ENCODE data around the gene STK39. TPM values are rescaled to one million over a fixed set of nuclear protein-coding genes. Genes with fewer than 3 reads are reported as not detected.

STK39 gene
- total and polyA plus RNA-seq, 2 experiments from 2014 or later: 3.2 to 14.6 TPM

DNA sequence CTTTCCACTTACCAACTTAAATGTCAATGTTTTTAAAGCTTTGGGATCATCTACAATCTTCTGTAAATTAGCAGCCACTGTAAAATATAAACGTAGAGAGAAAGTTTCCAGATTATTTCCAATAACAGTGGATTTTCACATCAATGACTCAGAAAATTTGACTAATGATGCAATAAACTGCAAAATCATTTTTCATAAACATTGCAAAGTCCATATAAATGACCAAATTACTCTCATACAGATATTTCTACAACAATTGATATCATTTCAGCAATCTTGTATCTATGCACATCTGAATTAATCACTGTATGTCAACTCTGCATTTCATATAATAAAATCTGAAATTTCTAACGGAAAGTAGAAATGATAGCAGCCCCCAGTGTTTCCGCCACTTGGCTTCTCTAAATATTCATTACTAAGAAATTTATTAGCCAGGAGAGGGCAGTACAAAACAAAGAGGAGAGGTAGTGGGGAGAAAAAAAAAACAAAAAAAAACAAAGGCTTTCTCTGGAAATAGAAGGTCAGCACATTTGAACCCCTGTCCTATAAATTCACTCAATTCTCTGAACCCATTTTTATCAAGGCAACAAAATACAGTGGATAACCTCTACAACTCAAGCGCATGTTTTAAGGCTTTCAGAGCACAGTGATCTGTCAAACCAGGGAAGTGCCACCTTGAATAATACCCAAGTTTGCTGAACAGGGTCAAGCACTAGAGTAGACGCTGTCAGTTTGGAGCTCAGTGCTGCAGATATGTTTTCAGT lies 282.6 kb downstream of the STK39 start:
- no peaks in the 10 kb centered on the region for H3K36me3 ChIP-seq (ENCODE audit: low read depth)
- no peaks in the 10 kb centered on the region for H3K9me3 ChIP-seq (ENCODE audit: low read depth)
- H3K27ac ChIP-seq: no peak overlapping the region
- no peak for TF ChIP-seq EZH2phosphoT487 (IDR thresholded peaks at IDR 0.05; ENCODE audit: insufficient read depth, low read depth)
- no peak for TF ChIP-seq EZH2 (IDR thresholded peaks at IDR 0.05; ENCODE audit: insufficient read depth, poor library complexity, severe bottlenecking)
- H3K79me2 ChIP-seq (ENCODE audit: insufficient read depth): no peaks in the 10 kb centered on the region
- no peak overlapping the region for H3K9ac ChIP-seq
- H3K4me1 ChIP-seq (ENCODE audit: insufficient read depth): no peaks in the 10 kb centered on the region
- H3K9me2 ChIP-seq (ENCODE audit: insufficient read depth): no peaks in the 10 kb centered on the region
- WGBS, 2 experiments (ENCODE audit: low coverage in 1 of 2, low lambda C conversion rate in 2 of 2, missing lambda C conversion rate in 2 of 2): 87 to 89% methylated on average over 5 of the region's 5 CpGs
- no peaks in the 10 kb centered on the region for H3K27me3 ChIP-seq (replicated peaks; ENCODE audit: insufficient read depth)
- peak; percentile 35 for DNase-seq
- H2AFZ ChIP-seq: no peak overlapping the region
- H3K4me2 ChIP-seq (ENCODE audit: unreplicated experiment): no peak overlapping the region
- H3K4me3 ChIP-seq: no peak overlapping the region
- in situ Hi-C loops (cut with MboI): loop anchor here (10.0 kb wide), 1 partner anchor 150 kb away; no protein-coding TSS in a partner anchor
- H3F3A ChIP-seq (ENCODE audit: insufficient read depth): no peaks in the 10 kb centered on the region
- H4K20me1 ChIP-seq (ENCODE audit: insufficient read depth): no peaks in the 10 kb centered on the region

DNA sequence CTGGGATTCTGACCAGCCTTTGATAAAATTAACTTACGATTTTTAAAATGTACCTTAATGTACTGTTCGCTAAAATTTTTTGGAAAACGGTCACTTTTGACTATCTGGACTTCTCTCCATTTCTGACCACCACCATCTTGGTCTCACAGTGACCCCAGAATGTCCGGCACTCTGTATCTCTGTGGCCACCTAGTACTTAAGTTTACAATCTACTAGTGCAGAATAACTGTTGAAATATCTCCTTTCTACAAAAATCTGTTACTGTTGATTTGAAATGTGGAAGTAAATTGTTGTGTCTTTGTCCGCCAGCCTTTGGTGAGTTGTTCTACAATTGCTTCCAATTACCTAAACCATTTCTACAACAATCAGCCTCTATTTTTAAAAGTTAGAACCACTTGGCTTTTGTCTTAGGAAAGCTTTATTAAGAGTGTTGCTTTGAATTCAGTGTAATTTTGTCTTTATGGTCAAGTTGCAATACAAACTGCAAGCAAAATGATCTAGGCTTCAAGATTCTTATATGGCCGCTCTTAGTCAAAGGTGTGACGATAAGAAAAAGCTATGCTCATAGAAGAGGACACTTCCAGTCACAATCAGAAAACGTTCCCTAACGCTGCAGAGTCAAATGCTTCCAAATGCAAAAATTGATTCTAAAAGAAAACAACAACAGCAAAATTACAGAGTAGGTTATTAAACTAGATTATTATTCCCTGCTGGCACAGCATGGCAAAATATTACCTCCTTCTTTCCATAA lies 283.3 kb downstream of the STK39 start:
- TF ChIP-seq EZH2phosphoT487 (IDR thresholded peaks at IDR 0.05; ENCODE audit: insufficient read depth, low read depth) (no peak), EZH2 (IDR thresholded peaks at IDR 0.05; ENCODE audit: insufficient read depth, poor library complexity, severe bottlenecking) (no peak)
- WGBS, 2 experiments (ENCODE audit: low coverage in 1 of 2, low lambda C conversion rate in 2 of 2, missing lambda C conversion rate in 2 of 2): 93 to 96% methylated on average over 9 of the region's 9 CpGs
- Histone ChIP-seq H3K27ac (no peak overlapping the region), H3F3A (ENCODE audit: insufficient read depth) (no peaks in the 10 kb centered on the region), H3K9ac (no peak overlapping the region), H3K4me3 (no peak overlapping the region), H3K9me3 (ENCODE audit: low read depth) (no peaks in the 10 kb centered on the region), H3K4me1 (ENCODE audit: insufficient read depth) (no peaks in the 10 kb centered on the region), H2AFZ (no peak overlapping the region), H3K36me3 (ENCODE audit: low read depth) (no peaks in the 10 kb centered on the region), H3K27me3 (replicated peaks; ENCODE audit: insufficient read depth) (no peaks in the 10 kb centered on the region), H3K79me2 (ENCODE audit: insufficient read depth) (no peaks in the 10 kb centered on the region), H3K4me2 (ENCODE audit: unreplicated experiment) (no peak overlapping the region), H3K9me2 (ENCODE audit: insufficient read depth) (no peaks in the 10 kb centered on the region), H4K20me1 (ENCODE audit: insufficient read depth) (no peaks in the 10 kb centered on the region)
- in situ Hi-C loops (cut with MboI): loop anchor here (10.0 kb wide), 1 partner anchor 151 kb away; no protein-coding TSS in a partner anchor
- DNase-seq: no peak

DNA sequence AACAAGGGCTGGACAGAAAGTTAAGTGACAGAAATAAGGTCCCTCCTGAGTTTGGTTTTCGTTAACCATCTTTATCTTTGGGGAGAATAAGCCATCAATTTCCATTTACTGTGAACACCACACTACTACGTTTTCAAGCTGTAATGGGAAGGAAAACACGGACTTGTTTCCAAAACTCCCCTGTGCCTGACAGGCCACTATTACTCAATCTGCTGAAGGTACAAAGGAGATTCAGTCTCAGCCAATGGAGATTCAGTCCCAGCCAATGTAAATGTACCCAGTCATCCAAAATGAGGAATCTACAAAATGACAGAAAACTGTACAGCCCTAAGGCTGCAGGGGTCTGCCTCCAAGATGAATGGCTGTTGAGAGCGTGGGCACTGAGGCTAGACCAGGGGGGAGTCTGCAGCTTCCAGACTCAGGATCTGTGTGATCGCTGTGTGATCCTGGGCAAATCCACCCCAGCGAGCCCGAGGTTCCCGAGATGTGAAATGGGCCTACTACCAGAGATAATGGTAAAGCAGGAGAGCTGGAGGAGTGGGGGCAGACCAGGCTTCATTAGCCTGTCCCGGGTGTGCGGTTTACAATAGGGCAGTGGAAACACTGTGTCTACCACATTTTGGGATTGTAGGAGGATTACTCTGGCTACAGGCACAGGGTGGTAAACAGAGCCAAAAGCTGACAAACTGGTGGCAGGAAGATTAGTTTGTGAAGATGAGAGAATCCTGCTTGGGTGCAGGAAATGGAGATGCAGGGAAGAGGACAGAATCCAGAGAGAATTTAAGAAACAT lies 284.8 kb downstream of the STK39 start:
- Histone ChIP-seq H3K4me1 (ENCODE audit: insufficient read depth) (no peaks in the 10 kb centered on the region), H3K4me3 (no peak overlapping the region), H4K20me1 (ENCODE audit: insufficient read depth) (no peaks in the 10 kb centered on the region), H3F3A (ENCODE audit: insufficient read depth) (no peaks in the 10 kb centered on the region), H2AFZ (no peak overlapping the region), H3K4me2 (ENCODE audit: unreplicated experiment) (no peak overlapping the region), H3K9me2 (ENCODE audit: insufficient read depth) (no peaks in the 10 kb centered on the region), H3K9ac (no peak overlapping the region), H3K27me3 (replicated peaks; ENCODE audit: insufficient read depth) (no peaks in the 10 kb centered on the region), H3K36me3 (ENCODE audit: low read depth) (no peaks in the 10 kb centered on the region), H3K9me3 (ENCODE audit: low read depth) (no peaks in the 10 kb centered on the region), H3K79me2 (ENCODE audit: insufficient read depth) (no peaks in the 10 kb centered on the region), H3K27ac (no peak overlapping the region)
- DNase-seq: no peak
- TF ChIP-seq EZH2 (IDR thresholded peaks at IDR 0.05; ENCODE audit: insufficient read depth, poor library complexity, severe bottlenecking) (no peak), EZH2phosphoT487 (IDR thresholded peaks at IDR 0.05; ENCODE audit: insufficient read depth, low read depth) (no peak)
- 94% methylated on average over 10 of the region's 10 CpGs for WGBS, 2 experiments (ENCODE audit: low coverage in 1 of 2, low lambda C conversion rate in 2 of 2, missing lambda C conversion rate in 2 of 2)
- in situ Hi-C loops (cut with MboI): loop anchor here (10.0 kb wide), 1 partner anchor 152 kb away; no protein-coding TSS in a partner anchor

DNA sequence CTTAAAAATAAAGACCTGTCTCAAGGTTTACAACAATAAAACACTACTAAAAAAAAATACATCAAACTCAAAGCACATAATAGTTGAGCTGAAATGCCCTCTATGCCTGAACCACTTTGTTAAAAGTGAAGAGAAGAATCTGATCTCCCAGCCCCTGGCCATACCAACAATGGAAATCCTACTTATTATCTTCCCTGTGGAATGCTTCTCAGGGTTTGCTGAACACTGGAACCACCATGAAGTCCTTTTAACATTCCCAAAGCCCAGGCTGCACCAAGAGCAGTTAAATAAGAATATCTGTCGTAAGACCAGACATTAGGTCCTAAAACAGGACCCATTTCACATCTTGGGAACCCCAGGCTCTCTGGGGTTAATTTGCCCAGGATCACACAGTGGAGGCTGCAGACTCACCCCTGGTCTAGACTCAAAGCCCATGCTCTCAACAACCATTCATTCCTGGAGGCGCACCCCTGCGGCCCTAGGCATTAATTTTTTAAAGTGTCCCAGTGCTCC lies 285.8 kb downstream of the STK39 start:
- Histone ChIP-seq H3K27ac (no peak overlapping the region), H3K36me3 (ENCODE audit: low read depth) (no peaks in the 10 kb centered on the region), H3K4me2 (ENCODE audit: unreplicated experiment) (no peak overlapping the region), H3K9me2 (ENCODE audit: insufficient read depth) (no peaks in the 10 kb centered on the region), H3K9me3 (ENCODE audit: low read depth) (no peaks in the 10 kb centered on the region), H3K9ac (no peak overlapping the region), H3K4me3 (no peak overlapping the region), H3F3A (ENCODE audit: insufficient read depth) (no peaks in the 10 kb centered on the region), H4K20me1 (ENCODE audit: insufficient read depth) (no peaks in the 10 kb centered on the region), H3K4me1 (ENCODE audit: insufficient read depth) (no peaks in the 10 kb centered on the region), H3K27me3 (replicated peaks; ENCODE audit: insufficient read depth) (no peaks in the 10 kb centered on the region), H2AFZ (no peak overlapping the region), H3K79me2 (ENCODE audit: insufficient read depth) (no peaks in the 10 kb centered on the region)
- TF ChIP-seq EZH2 (IDR thresholded peaks at IDR 0.05; ENCODE audit: insufficient read depth, poor library complexity, severe bottlenecking) (no peak), EZH2phosphoT487 (IDR thresholded peaks at IDR 0.05; ENCODE audit: insufficient read depth, low read depth) (no peak)
- 99 to 100% methylated on average over 3 of the region's 3 CpGs for WGBS, 2 experiments (ENCODE audit: low coverage in 1 of 2, low lambda C conversion rate in 2 of 2, missing lambda C conversion rate in 2 of 2)
- in situ Hi-C loops (cut with MboI): loop anchor here (10.0 kb wide), 1 partner anchor 153 kb away; no protein-coding TSS in a partner anchor
- DNase-seq: no peak

Data from GM23248 (cell line).